SK-N-SH treated with all-trans-retinoic acid at 6 μM for 48 hours (cell line): ENCODE data around the gene AS3MT.
"Not testable (repeated sequence)": the region's sequence is repeated elsewhere in the genome, so short reads cannot be mapped to it uniquely, and the experiment has no call there.

Experiments used
- CREB5 ChIP-seq: fragments of 250-450 bp; sonication (Bioruptor Pico); IDR thresholded peaks from 2 replicates; pipeline ENCODE4 v1.5.1; 2020; ENCODE audit warnings: low read depth, mild to moderate bottlenecking, moderate library complexity
- SNAI2 ChIP-seq: fragments of 250-450 bp; sonication (Bioruptor Pico); IDR thresholded peaks from 2 replicates; pipeline ENCODE4 v1.5.0; 2020; ENCODE audit warnings: mild to moderate bottlenecking, moderate library complexity

DNA sequence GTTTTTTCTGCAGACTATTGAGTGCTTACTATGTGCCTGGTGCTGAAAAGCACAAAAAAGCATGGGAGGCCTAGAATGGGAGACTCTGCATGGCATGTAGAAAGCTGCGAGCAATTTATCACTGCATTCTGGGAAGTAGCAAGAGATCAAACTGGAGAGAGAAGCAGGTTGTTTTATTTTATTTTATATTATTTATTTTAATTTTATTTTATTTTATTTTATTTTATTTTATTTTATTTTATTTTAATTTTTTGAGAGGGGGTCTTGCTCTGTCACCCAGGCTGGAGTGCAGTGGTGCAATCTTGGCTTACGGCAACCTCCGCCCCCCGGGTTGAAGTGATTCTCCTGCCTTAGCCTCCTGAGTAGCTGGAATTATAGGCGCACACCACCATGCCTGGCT is 49.3 kb upstream of the AS3MT start:
- not testable (repeated sequence) for TF ChIP-seq SNAI2, CREB5
